DMS79 (cell line): Measurements from ENCODE around the gene TRAPPC2.

Experiments used
- DNase-seq: peaks from one replicate; lab custom pipeline; 2025; lab: John Stamatoyannopoulos, UW

TRAPPC2 gene

DNA sequence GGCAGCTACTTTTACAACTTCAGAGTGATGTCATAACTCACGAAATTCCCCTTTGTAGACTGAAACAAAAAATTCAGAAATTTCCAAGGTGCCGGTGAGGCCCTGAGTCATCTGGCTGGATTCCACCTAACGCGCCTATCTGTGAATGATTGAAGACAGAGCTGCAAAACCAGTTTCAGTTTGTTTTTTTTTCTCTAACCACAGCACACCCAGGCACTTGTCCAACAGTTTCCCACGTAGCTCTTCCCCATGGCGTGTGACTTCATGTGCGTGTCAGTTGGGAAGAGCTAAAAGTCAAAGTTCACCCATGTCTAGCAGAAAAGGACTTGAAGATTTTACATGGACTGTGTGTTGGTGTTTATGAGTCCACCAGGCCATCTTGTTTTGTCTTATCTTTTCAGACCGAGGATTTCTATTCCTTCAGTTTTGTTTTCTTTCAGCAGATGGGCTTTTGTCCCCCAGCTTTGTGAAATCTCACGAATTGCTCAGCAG lies 65.1 kb downstream of the TRAPPC2 start:
- DNase-seq: peak; percentile 21

DNA sequence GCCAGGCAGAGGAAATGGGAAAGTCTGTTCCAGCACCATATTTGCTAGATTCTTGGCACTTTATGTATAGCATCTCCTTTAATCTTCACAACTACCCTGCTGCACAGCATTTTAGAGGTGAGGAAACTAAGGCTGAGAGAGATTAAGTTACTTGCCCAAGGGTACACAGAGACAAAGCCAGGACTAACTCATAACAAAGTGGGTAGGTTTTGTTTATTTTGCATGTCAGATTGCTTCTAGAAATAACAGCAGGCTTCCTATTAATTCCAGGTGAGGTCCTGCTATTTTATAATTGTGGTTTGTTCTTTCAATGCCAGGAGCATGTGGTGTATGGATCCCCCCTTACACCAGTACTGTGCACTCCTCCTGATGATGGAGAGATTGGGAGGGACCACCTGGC lies 66.5 kb downstream of the TRAPPC2 start:
- no peak for DNase-seq

DNA sequence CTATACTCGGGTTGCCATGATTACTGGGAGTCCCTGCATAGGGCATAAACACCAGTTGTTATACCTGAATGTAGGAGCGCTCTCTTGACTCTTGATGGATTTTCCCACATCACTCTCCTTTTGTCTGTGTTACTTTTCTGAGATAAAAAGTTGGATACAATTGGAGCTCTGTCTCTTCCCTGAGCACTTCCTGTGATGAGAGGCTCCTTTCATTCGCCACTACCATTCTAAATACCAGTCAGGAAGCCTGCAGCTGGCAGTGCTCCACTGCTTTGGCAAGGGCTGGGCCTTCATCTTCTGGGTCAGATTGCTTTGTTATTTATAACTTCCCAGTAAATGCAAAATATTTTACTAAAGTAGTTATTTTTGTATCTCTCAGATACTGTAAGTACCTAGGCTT lies 67.6 kb downstream of the TRAPPC2 start:
- no peak for DNase-seq

DNA sequence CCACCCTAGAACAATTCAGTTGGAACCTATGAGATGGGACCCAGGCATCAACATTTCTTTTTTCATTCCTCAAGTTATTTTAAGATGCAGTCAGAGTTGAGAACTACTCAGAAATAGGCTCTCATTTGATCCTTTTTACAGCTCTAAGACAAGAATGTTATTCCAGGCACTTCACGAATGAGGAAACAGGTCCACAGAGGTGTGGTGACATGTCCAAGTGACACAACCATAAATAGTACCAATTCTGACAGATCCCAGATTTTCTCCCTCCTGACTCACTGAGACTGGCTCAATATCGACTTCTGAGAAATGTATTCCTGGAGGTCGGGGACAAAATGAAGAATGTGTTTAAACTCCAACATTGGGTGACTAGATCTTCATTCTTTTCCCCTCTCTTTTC lies 70.4 kb downstream of the TRAPPC2 start:
- no peak for DNase-seq

DNA sequence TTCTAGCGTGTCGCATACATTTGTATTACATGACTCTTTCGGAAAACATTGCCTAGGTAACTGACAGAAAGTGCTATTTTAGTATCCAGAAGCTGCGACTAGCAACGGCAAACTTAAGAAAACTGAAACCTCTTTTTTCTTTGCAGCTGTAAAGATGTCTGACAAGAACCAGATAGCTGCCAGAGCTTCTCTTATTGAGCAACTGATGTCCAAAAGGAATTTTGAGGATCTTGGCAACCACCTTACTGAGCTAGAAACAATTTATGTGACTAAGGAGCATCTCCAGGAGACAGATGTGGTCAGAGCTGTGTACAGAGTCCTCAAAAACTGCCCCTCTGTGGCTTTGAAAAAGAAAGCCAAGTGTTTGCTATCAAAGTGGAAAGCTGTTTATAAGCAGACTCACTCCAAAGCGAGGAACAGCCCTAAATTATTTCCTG lies 72.0 kb downstream of the TRAPPC2 start:
- DNase-seq: no peak
